Loucy (cell line): Measurements from ENCODE around the gene FGF5.
"Not testable (repeated sequence)": the region's sequence is repeated elsewhere in the genome, so short reads cannot be mapped to it uniquely, and the experiment has no call there.

Source experiments
- H2AFZ ChIP-seq: fragments of 200-600 bp; sonication (generic); 2 replicates; pipeline ENCODE4 v1.6.0; 2016; ENCODE audit warnings: antibody characterized with exemption, mild to moderate bottlenecking, low read length, moderate library complexity
- H3F3A ChIP-seq: fragments of 200-600 bp; 2 replicates; pipeline ENCODE4 v1.6.0; 2016; ENCODE audit warnings: antibody characterized with exemption, low read depth, mild to moderate bottlenecking
- H3K27me3 ChIP-seq: fragments of 200-600 bp; sonication (generic); 2 replicates; pipeline ENCODE4 v1.6.1; 2014; ENCODE audit warnings: low read length, mild to moderate bottlenecking; ENCODE audit not compliant: insufficient read depth, poor library complexity, severe bottlenecking
- H3K36me3 ChIP-seq: fragments of 200-600 bp; sonication (generic); 2 replicates; pipeline ENCODE4 v1.6.1; 2016; ENCODE audit warnings: low read length; ENCODE audit not compliant: insufficient read depth
- H3K4me1 ChIP-seq: fragments of 200-600 bp; sonication (generic); 2 replicates; pipeline ENCODE4 v1.5.1; 2014; ENCODE audit warnings: low read length, mild to moderate bottlenecking; ENCODE audit not compliant: insufficient read depth, poor library complexity, severe bottlenecking
- H3K4me2 ChIP-seq: fragments of 200-600 bp; sonication (generic); 2 replicates; pipeline ENCODE4 v1.6.0; 2014; ENCODE audit warnings: antibody characterized with exemption, low read length, low read depth, mild to moderate bottlenecking; ENCODE audit not compliant: poor library complexity, severe bottlenecking
- H3K4me3 ChIP-seq: fragments of 200-600 bp; sonication (generic); 2 replicates; pipeline ENCODE4 v1.5.1; 2014; ENCODE audit warnings: low read length, mild to moderate bottlenecking, mixed read lengths; ENCODE audit not compliant: poor library complexity, severe bottlenecking
- H3K79me2 ChIP-seq: fragments of 200-600 bp; sonication (generic); 2 replicates; pipeline ENCODE4 v1.6.1; 2014; ENCODE audit warnings: low read length; ENCODE audit not compliant: insufficient read depth
- H3K9ac ChIP-seq: fragments of 200-600 bp; sonication (generic); 2 replicates; pipeline ENCODE4 v1.6.0; 2014; ENCODE audit warnings: mild to moderate bottlenecking, low read depth, low read length, moderate library complexity; ENCODE audit not compliant: poor library complexity, severe bottlenecking
- H3K9me2 ChIP-seq: fragments of 200-600 bp; sonication (generic); replicated peaks from 2 replicates; pipeline ENCODE4 v1.6.1; 2016; ENCODE audit warnings: low read depth, low read length, mixed read lengths
- H3K9me3 ChIP-seq: fragments of 200-600 bp; sonication (generic); 2 replicates; pipeline ENCODE4 v1.6.1; 2014; ENCODE audit warnings: mild to moderate bottlenecking, antibody characterized with exemption, low read length, low read depth; ENCODE audit not compliant: insufficient read depth
- H4K20me1 ChIP-seq: fragments of 200-600 bp; sonication (generic); 2 replicates; pipeline ENCODE4 v1.6.0; 2014; ENCODE audit warnings: antibody characterized with exemption, low read length, mild to moderate bottlenecking; ENCODE audit not compliant: insufficient read depth, poor library complexity, severe bottlenecking
- CTCF ChIP-seq: fragments of 200-600 bp; sonication (generic); conservative IDR thresholded peaks from 2 replicates; pipeline ENCODE4 v1.5.1; 2014; ENCODE audit warnings: mild to moderate bottlenecking, antibody characterized with exemption, low read length
- EZH2phosphoT487 ChIP-seq: fragments of 200-600 bp; IDR thresholded peaks from 2 replicates; pipeline ENCODE4 v1.6.1; 2018; ENCODE audit warnings: antibody characterized with exemption, mild to moderate bottlenecking, moderate library complexity, borderline replicate concordance

Gene FGF5

GRCh38 chr4:80312124-80312523, 45.7 kb downstream of the FGF5 start:
- no peaks in the 10 kb centered on the region for H3K9me3 ChIP-seq
- H3K4me1 ChIP-seq: no peaks in the 10 kb centered on the region
- H3K27me3 ChIP-seq: no peaks in the 10 kb centered on the region
- no peaks in the 10 kb centered on the region for H3K9me2 ChIP-seq
- H3K36me3 ChIP-seq: no peaks in the 10 kb centered on the region
- H3F3A ChIP-seq: no peaks in the 10 kb centered on the region
- H3K79me2 ChIP-seq: no peaks in the 10 kb centered on the region
- no peak overlapping the region for H3K4me3 ChIP-seq
- 0 out of 2 replicates have a peak overlapping the region, but pooled peaks have one; percentile 6 for H2AFZ ChIP-seq
- H3K9ac ChIP-seq: no peak overlapping the region
- no peak for TF ChIP-seq EZH2phosphoT487
- H3K4me2 ChIP-seq: no peak overlapping the region
- no peaks in the 10 kb centered on the region for H4K20me1 ChIP-seq

- Histone ChIP-seq H3K79me2 (no peaks in the 10 kb centered on the region), H4K20me1 (no peaks in the 10 kb centered on the region), H3K27me3 (no peaks in the 10 kb centered on the region), H3F3A (no peaks in the 10 kb centered on the region), H3K4me1 (no peaks in the 10 kb centered on the region), H3K4me2 (no peak overlapping the region), H3K9me2 (no peaks in the 10 kb centered on the region), H3K9me3 (no peaks in the 10 kb centered on the region), H3K9ac (no peak overlapping the region), H2AFZ (no peak overlapping the region), H3K36me3 (no peaks in the 10 kb centered on the region), H3K4me3 (no peak overlapping the region)
- TF ChIP-seq CTCF (no peak), EZH2phosphoT487 (no peak)
These were observed 47.2 kb downstream of the FGF5 start for GRCh38 chr4:80313627-80314026.

- not testable (repeated sequence) for H3K4me3 ChIP-seq, H3K79me2 ChIP-seq, H3F3A ChIP-seq, H3K4me2 ChIP-seq, H2AFZ ChIP-seq, H3K4me1 ChIP-seq, H3K27me3 ChIP-seq, H3K9ac ChIP-seq, H3K9me2 ChIP-seq, H4K20me1 ChIP-seq, H3K36me3 ChIP-seq, H3K9me3 ChIP-seq
These were observed 49.4 kb downstream of the FGF5 start for GRCh38 chr4:80315848-80316247.

GRCh38 chr4:80321341-80321740, 54.9 kb downstream of the FGF5 start:
- H3K27me3 ChIP-seq: no peaks in the 10 kb centered on the region
- TF ChIP-seq EZH2phosphoT487 (no peak), CTCF (no peak)
- H3K79me2 ChIP-seq: no peaks in the 10 kb centered on the region
- H3K4me2 ChIP-seq: no peak overlapping the region
- H3K36me3 ChIP-seq: no peaks in the 10 kb centered on the region
- H3K9me2 ChIP-seq: no peaks in the 10 kb centered on the region
- no peak overlapping the region for H2AFZ ChIP-seq
- H3F3A ChIP-seq: no peaks in the 10 kb centered on the region
- no peaks in the 10 kb centered on the region for H3K4me1 ChIP-seq
- H4K20me1 ChIP-seq: no peaks in the 10 kb centered on the region
- no peaks in the 10 kb centered on the region for H3K9me3 ChIP-seq
- no peak overlapping the region for H3K4me3 ChIP-seq
- H3K9ac ChIP-seq: no peak overlapping the region
